ENCODE measurements around the gene PLA2G3. TPM values are rescaled to one million over a fixed set of nuclear protein-coding genes. Genes with fewer than 3 reads are reported as not detected.
A peak's percentile ranks its signal among the peaks of the same experiment; 100 is the strongest.

Gene PLA2G3
- total RNA-seq, 2 donors from 2014 or later = not detected

DNA sequence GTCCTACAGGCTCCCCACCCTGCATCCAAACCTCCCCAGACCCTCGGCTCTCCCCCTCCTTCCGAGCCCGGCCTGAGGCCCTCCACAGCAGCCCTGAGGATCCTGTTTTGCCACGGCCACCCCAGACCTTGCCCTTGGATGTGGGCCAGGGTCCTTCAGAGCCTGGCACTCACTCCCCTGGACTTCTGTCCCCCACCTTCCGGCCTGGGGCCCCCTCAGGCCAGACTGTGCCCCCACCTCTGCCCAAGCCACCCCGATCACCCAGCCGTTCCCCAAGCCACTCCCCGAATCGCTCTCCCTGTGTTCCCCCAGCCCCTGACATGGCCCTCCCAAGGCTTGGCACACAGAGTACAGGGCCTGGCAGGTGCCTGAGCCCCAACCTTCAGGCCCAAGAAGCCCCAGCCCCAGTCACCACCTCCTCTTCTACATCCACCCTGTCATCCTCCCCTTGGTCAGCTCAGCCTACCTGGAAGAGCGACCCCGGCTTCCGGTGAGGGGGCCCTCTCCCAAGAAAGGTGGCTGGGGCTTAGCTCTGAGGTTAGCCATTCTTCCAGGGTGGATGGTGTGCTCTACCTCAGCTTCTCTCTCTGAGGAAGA lies 14.7 kb downstream of the PLA2G3 start:
- H3K4me1 ChIP-seq = peaks cover 34% of the 10 kb centered on the region
- WGBS, 2 donors = 74 to 81% methylated on average over 9 of the region's 12 CpGs
- intact Hi-C loops (cut with DNase I) = no loop called here
- H3K36me3 ChIP-seq (replicated peaks in 1 of 2; ENCODE audit: insufficient read depth in 1 of 2, low read depth in 2 of 2) = no peaks in the 10 kb centered on the region
- H3K27me3 ChIP-seq = no peaks in the 10 kb centered on the region
- no peaks in the 10 kb centered on the region for H3K9me3 ChIP-seq
- no peak for DNase-seq
- H3K4me3 ChIP-seq = no peak overlapping the region
- ATAC-seq = no peak
- H3K27ac ChIP-seq = no peak overlapping the region
- TF ChIP-seq, protein P1, sequence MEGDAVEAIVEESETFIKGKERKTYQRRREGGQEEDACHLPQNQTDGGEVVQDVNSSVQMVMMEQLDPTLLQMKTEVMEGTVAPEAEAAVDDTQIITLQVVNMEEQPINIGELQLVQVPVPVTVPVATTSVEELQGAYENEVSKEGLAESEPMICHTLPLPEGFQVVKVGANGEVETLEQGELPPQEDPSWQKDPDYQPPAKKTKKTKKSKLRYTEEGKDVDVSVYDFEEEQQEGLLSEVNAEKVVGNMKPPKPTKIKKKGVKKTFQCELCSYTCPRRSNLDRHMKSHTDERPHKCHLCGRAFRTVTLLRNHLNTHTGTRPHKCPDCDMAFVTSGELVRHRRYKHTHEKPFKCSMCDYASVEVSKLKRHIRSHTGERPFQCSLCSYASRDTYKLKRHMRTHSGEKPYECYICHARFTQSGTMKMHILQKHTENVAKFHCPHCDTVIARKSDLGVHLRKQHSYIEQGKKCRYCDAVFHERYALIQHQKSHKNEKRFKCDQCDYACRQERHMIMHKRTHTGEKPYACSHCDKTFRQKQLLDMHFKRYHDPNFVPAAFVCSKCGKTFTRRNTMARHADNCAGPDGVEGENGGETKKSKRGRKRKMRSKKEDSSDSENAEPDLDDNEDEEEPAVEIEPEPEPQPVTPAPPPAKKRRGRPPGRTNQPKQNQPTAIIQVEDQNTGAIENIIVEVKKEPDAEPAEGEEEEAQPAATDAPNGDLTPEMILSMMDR (IDR thresholded peaks at IDR 0.05) = no peak
- no peak for TF ChIP-seq POLR2A (IDR thresholded peaks at IDR 0.05)

DNA sequence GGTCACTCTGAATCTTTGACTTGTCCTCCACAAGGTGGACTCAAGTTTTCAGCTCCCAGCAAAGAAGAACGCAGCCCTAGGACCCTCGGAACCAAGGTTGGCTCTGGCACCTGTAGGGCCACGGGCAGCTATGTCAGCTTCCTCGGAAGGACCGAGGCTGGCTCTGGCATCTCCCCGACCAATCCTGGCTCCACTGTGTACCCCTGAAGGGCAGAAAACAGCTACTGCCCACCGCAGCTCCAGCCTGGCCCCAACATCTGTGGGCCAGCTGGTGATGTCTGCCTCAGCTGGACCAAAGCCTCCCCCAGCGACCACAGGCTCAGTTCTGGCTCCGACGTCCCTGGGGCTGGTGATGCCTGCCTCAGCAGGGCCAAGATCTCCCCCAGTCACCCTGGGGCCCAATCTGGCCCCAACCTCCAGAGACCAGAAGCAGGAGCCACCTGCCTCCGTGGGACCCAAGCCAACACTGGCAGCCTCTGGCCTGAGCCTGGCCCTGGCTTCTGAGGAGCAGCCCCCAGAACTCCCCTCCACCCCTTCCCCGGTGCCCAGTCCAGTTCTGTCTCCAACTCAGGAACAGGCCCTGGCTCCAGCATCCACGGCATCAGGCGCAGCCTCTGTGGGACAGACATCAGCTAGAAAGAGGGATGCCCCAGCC lies 15.4 kb downstream of the PLA2G3 start:
- no peak overlapping the region for H3K27ac ChIP-seq

DNA sequence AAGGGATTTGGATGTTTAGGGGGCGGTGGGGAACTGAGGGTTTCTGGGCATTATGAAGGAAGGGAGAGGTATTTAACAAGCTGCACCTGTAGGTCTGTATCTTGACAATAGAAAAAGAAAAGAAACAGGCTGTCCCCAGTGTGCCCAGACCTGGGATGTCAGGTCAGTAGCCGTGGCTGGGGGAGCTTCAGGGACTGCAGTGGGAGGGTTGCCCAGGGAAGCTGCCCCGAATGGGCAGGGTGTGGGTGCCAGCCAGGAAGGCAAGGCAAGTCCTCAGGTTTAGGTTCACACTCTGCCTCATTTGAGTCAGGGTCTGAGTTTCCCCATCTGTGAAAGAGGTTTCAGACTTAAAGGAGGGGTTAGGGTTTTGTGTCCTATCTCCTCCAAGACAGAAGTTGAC lies 16.0 kb downstream of the PLA2G3 start:
- DNase-seq (no peak), ATAC-seq (no peak)
- 68 to 69% methylated on average over 3 of the region's 3 CpGs for WGBS, 2 donors
- H3K27me3 ChIP-seq = no peaks in the 10 kb centered on the region
- H3K9me3 ChIP-seq = no peaks in the 10 kb centered on the region
- peaks cover 28% of the 10 kb centered on the region for H3K4me1 ChIP-seq
- no peak overlapping the region for H3K4me3 ChIP-seq
- H3K36me3 ChIP-seq (replicated peaks in 1 of 2; ENCODE audit: insufficient read depth in 1 of 2, low read depth in 2 of 2) = no peaks in the 10 kb centered on the region
- TF ChIP-seq, protein P1 (IDR thresholded peaks at IDR 0.05) = no peak
- no peak overlapping the region for H3K27ac ChIP-seq
- intact Hi-C loops (cut with DNase I) = no loop called here

More for the DNA sequence above, 15.4 kb downstream of the PLA2G3 start:
- WGBS, 2 donors = 86 to 92% methylated on average over 2 to 14 of the region's 14 CpGs
- peaks cover 28% of the 10 kb centered on the region for H3K4me1 ChIP-seq
- H3K4me3 ChIP-seq = no peak overlapping the region
- H3K27me3 ChIP-seq = no peaks in the 10 kb centered on the region
- no peak for TF ChIP-seq POLR2A (IDR thresholded peaks at IDR 0.05)
- TF ChIP-seq, protein P1 (IDR thresholded peaks at IDR 0.05) = no peak
- ATAC-seq (no peak), DNase-seq (no peak)
- intact Hi-C loops (cut with DNase I) = no loop called here
- H3K36me3 ChIP-seq (replicated peaks in 1 of 2; ENCODE audit: insufficient read depth in 1 of 2, low read depth in 2 of 2) = no peaks in the 10 kb centered on the region
- no peaks in the 10 kb centered on the region for H3K9me3 ChIP-seq

DNA sequence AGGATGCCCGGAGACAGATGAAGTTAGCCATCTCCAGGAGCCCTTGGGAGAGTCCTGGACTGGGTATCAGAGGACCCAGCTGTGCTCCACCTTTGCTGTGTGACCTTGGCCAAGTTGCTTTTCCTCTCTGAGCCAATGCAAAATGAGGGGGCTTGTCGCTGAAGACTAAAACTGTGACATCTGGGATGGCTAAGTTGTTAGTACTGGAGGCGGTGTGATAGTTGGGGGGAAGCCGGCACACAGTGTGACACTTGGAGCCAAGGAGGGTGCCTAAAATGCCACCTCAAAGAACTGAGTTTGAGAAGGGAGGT lies 17.1 kb downstream of the PLA2G3 start:
- H3K27me3 ChIP-seq = no peaks in the 10 kb centered on the region
- 17 to 37% methylated on average over 3 to 4 of the region's 4 CpGs for WGBS, 2 donors
- no peaks in the 10 kb centered on the region for H3K9me3 ChIP-seq
- H3K4me3 ChIP-seq = peak overlapping the region; percentile 44 to 46
- no peaks in the 10 kb centered on the region for H3K36me3 ChIP-seq (replicated peaks in 1 of 2; ENCODE audit: insufficient read depth in 1 of 2, low read depth in 2 of 2)
- TF ChIP-seq, protein P1 (IDR thresholded peaks at IDR 0.05) = no peak
- TF ChIP-seq POLR2A (IDR thresholded peaks at IDR 0.05) = no peak
- no peak for DNase-seq
- H3K27ac ChIP-seq = peak overlapping the region; percentile 57 to 78 (median 68)
- intact Hi-C loops (cut with DNase I) = no loop called here
- peak; percentile 20 for ATAC-seq
- peaks cover 33% of the 10 kb centered on the region for H3K4me1 ChIP-seq
